Caco-2 (cell line): Measurements from ENCODE around the gene OR6V1. TPM values are rescaled to one million over a fixed set of nuclear protein-coding genes. Genes with fewer than 3 reads are reported as not detected.

Experiments
- BruUV-seq: library from RNA; stranded (reverse); fragments of 400-500 nt; replicated peaks from 2 replicates; lab custom pipeline; 2021; lab: Mats Ljungman, UMichigan
- CTCF ChIA-PET: fragments of 300-600 bp; sonication (Branson Sonifier 250); formaldehyde crosslinking; loops from one replicate; lab custom pipeline; 2022; ENCODE audit warnings: antibody characterized with exemption; lab: Charles Lee
- POLR2A ChIA-PET: fragments of 300-600 bp; sonication (Branson Sonifier 250); formaldehyde crosslinking; loops from one replicate; lab custom pipeline; 2022; ENCODE audit warnings: antibody characterized with exemption; lab: Charles Lee
- DNase-seq, 2 experiments: peaks; one replicate each; pipeline versions ENCODE4 v3.0.0 to v3.0.0-alpha.2; 2020 to 2022
- H3K27me3 ChIP-seq: replicated peaks from 2 replicates; pipeline ENCODE4 v1.6.0; 2011; ENCODE audit warnings: low read length; ENCODE audit not compliant: control insufficient read depth, insufficient read depth
- H3K36me3 ChIP-seq: 2 replicates; pipeline ENCODE4 v1.5.1; 2011; ENCODE audit warnings: low read length; ENCODE audit not compliant: control insufficient read depth, insufficient read depth
- H3K4me1 ChIP-seq: fragments of 250-450 bp; sonication (Bioruptor Pico); 2 replicates; pipeline ENCODE4 v1.5.1; 2020; ENCODE audit warnings: mild to moderate bottlenecking
- H3K4me3 ChIP-seq: 2 replicates; pipeline ENCODE4 v1.5.1; 2011; ENCODE audit warnings: low read depth, mild to moderate bottlenecking, control low read depth, low read length
- H3K9me3 ChIP-seq: fragments of 250-450 bp; sonication (Bioruptor Pico); 2 replicates; pipeline ENCODE4 v1.5.1; 2020; ENCODE audit warnings: mild to moderate bottlenecking, moderate library complexity
- H3K27ac Mint-ChIP-seq: one replicate; pipeline ENCODE4 v1.8.0; 2022; ENCODE audit warnings: mixed read lengths; ENCODE audit not compliant: unreplicated experiment
- H3K27me3 Mint-ChIP-seq: one replicate; pipeline ENCODE4 v1.8.0; 2022; ENCODE audit warnings: mixed read lengths; ENCODE audit not compliant: insufficient read depth, unreplicated experiment
- H3K36me3 Mint-ChIP-seq: one replicate; pipeline ENCODE4 v1.8.0; 2022; ENCODE audit warnings: mild to moderate bottlenecking, mixed read lengths; ENCODE audit not compliant: insufficient read depth, unreplicated experiment
- H3K4me1 Mint-ChIP-seq: one replicate; pipeline ENCODE4 v1.8.0; 2022; ENCODE audit warnings: low read depth, mixed read lengths; ENCODE audit not compliant: unreplicated experiment
- H3K4me3 Mint-ChIP-seq: one replicate; pipeline ENCODE4 v1.8.0; 2022; ENCODE audit warnings: mild to moderate bottlenecking, moderate library complexity, mixed read lengths; ENCODE audit not compliant: unreplicated experiment
- H3K9me3 Mint-ChIP-seq: one replicate; pipeline ENCODE4 v1.8.0; 2022; ENCODE audit warnings: mixed read lengths; ENCODE audit not compliant: unreplicated experiment
- intact Hi-C: fragments of 100-400 bp; cut with micrococcal nuclease; formaldehyde crosslinking; loops from one replicate; pipeline ENCODE4 v1.10.0; 2022; ENCODE audit not compliant: unreplicated experiment
- total RNA-seq: library from RNA; stranded (reverse); gene quantifications from 2 replicates; pipeline ENCODE4 v1.2.3, GENCODE V29; 2022
- TF ChIP-seq, protein P1 (sequence below), 2 experiments: fragments of 200-600 bp in 1 of 2; IDR thresholded peaks; 1 replicate in 1 of 2; 2 replicates in 1 of 2; pipeline versions ENCODE4 v1.5.1 to v1.8.0; 2011 to 2022; ENCODE audit warnings: antibody characterized with exemption in 1 of 2, control low read depth in 1 of 2, inconsistent platforms in 1 of 2, low read depth in 1 of 2, low read length in 1 of 2, mild to moderate bottlenecking in 1 of 2, moderate library complexity in 1 of 2; ENCODE audit not compliant: insufficient read depth in 1 of 2, severe bottlenecking in 1 of 2, unreplicated experiment in 1 of 2

The OR6V1 gene
- total RNA-seq, 1 experiment from 2014 or later: not detected

DNA sequence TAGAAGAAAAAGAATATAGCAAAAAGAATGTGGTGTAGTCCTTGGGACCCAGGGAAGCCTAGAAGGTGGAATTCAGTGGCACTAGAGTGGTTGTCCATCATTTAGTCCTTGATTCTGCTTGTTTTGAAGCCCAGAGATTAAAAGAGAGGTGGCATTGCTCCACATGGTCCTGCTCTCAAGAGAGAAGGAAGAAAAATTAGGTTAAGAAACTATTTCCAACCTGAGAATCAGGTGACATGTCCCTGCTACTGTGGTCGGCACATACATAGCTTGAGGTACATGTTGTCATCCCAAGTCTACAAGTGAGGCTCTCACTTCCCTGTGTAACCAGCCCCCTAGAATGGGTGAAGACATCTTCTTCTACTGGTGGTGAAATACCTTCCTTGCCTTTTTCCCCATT is 25.1 kb upstream of the OR6V1 start, which contains the start of gene OR9A2:
Gene OR9A2 (minus strand): TSS at position 101 of the 400 bp plus-strand sequence. CDS start 0 bp downstream, at position 101.
- Mint-ChIP-seq H3K27me3 (peaks cover 7% of the 10 kb centered on the region), H3K27ac (no peak within 1 kb of the TSS), H3K4me3 (no peak within 1 kb of the TSS), H3K4me1 (no peaks in the 10 kb centered on the region), H3K36me3 (no peaks in the 10 kb centered on the region), H3K9me3 (no peaks in the 10 kb centered on the region)
- TF ChIP-seq, protein P1, sequence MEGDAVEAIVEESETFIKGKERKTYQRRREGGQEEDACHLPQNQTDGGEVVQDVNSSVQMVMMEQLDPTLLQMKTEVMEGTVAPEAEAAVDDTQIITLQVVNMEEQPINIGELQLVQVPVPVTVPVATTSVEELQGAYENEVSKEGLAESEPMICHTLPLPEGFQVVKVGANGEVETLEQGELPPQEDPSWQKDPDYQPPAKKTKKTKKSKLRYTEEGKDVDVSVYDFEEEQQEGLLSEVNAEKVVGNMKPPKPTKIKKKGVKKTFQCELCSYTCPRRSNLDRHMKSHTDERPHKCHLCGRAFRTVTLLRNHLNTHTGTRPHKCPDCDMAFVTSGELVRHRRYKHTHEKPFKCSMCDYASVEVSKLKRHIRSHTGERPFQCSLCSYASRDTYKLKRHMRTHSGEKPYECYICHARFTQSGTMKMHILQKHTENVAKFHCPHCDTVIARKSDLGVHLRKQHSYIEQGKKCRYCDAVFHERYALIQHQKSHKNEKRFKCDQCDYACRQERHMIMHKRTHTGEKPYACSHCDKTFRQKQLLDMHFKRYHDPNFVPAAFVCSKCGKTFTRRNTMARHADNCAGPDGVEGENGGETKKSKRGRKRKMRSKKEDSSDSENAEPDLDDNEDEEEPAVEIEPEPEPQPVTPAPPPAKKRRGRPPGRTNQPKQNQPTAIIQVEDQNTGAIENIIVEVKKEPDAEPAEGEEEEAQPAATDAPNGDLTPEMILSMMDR (IDR thresholded peaks at IDR 0.05; ENCODE audit: insufficient read depth in 1 of 2, low read depth in 1 of 2, low read length in 1 of 2, severe bottlenecking in 1 of 2, unreplicated experiment in 1 of 2): no peak
- ChIA-PET CTCF (no interaction called here), POLR2A (no interaction called here)
- no TSS peak for BruUV-seq
- no peaks in the 10 kb centered on the region for H3K36me3 ChIP-seq
- DNase-seq: no peak
- H3K4me1 ChIP-seq: no peaks in the 10 kb centered on the region
- intact Hi-C loops: no loop called here
- no peak within 1 kb of the TSS for H3K4me3 ChIP-seq
- H3K27me3 ChIP-seq: no peaks in the 10 kb centered on the region
- no peaks in the 10 kb centered on the region for H3K9me3 ChIP-seq

DNA sequence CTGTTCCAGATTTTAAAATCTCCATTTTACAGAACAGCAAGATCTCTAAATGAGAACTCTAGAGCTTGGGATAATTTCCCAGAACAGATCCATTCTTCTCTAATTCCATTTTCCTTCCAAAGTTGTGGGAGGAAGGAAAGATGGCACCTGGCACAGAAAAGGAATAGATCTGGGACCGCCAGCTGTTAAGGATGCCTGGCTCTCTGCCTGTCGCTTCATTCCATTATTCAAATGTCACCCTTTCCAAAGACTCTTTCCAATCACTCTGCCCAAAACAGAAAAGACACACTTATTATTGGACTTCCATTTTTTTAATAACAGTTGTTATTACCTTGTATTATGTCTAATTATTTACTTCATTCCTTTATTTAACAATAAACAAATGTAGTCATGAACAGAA is 24.5 kb upstream of the OR6V1 start:
- H3K27me3 Mint-ChIP-seq: peaks cover 7% of the 10 kb centered on the region

DNA sequence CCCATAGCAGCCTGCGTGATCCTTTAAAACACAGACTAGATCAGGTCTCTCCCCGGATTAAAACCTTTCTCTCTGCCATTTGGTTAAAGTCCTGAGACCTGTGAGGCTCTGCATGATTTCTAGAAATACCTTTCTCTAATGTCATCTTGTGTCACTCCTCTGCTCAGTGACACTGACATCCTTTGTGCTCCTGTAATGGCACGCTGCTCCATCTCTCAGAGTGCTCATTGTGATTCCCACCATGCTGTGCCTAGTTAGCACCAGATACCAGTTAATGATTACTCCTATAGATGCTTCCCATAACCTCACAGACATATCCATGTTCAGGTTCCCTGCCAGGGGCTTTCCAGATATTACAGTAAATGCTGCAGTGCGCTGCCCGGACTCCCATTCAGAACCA is 13.5 kb upstream of the OR6V1 start:
- Histone ChIP-seq H3K36me3 (no peaks in the 10 kb centered on the region), H3K4me3 (no peak overlapping the region), H3K9me3 (no peaks in the 10 kb centered on the region), H3K27me3 (no peaks in the 10 kb centered on the region; the same call in 1 of the 2 replicates), H3K4me1 (peaks cover 39% of the 10 kb centered on the region)
- peaks cover 4% of the 10 kb centered on the region for H3K27me3 Mint-ChIP-seq
- TF ChIP-seq, protein P1 (IDR thresholded peaks at IDR 0.05; ENCODE audit: insufficient read depth in 1 of 2, low read depth in 1 of 2, low read length in 1 of 2, severe bottlenecking in 1 of 2, unreplicated experiment in 1 of 2): no peak
- peaks cover 38% of the 10 kb centered on the region for H3K4me1 Mint-ChIP-seq
- POLR2A ChIA-PET: no interaction called here
- intact Hi-C loops: no loop called here
- peaks cover 12% of the 10 kb centered on the region for H3K9me3 Mint-ChIP-seq
- CTCF ChIA-PET: no interaction called here
- H3K36me3 Mint-ChIP-seq: no peaks in the 10 kb centered on the region
- no peak overlapping the region for H3K27ac Mint-ChIP-seq
- no peak for DNase-seq
- H3K4me3 Mint-ChIP-seq: no peak overlapping the region
- no TSS peak for BruUV-seq

More for the DNA sequence above, 24.5 kb upstream of the OR6V1 start:
- H3K36me3 Mint-ChIP-seq: no peaks in the 10 kb centered on the region
- no peaks in the 10 kb centered on the region for H3K4me1 ChIP-seq
- CTCF ChIA-PET: interaction anchor here (0.6 kb wide), 1 partner anchor 313 kb away, joined by 3 read pairs; no protein-coding TSS in a partner anchor
- no peak for DNase-seq
- H3K36me3 ChIP-seq: no peaks in the 10 kb centered on the region
- TF ChIP-seq, protein P1 (IDR thresholded peaks at IDR 0.05; ENCODE audit: insufficient read depth in 1 of 2, low read depth in 1 of 2, low read length in 1 of 2, severe bottlenecking in 1 of 2, unreplicated experiment in 1 of 2): no peak
- no TSS peak for BruUV-seq
- no peak overlapping the region for H3K4me3 Mint-ChIP-seq
- POLR2A ChIA-PET: no interaction called here
- no peaks in the 10 kb centered on the region for H3K27me3 ChIP-seq
- H3K4me1 Mint-ChIP-seq: no peaks in the 10 kb centered on the region
- H3K27ac Mint-ChIP-seq: no peak overlapping the region
- no peaks in the 10 kb centered on the region for H3K9me3 ChIP-seq
- no peak overlapping the region for H3K4me3 ChIP-seq
- no peaks in the 10 kb centered on the region for H3K9me3 Mint-ChIP-seq
- intact Hi-C loops: no loop called here
